ENCODE measurements around the gene LOX. TPM values are rescaled to one million over a fixed set of nuclear protein-coding genes. Genes with fewer than 3 reads are reported as not detected.

Gene LOX
- total RNA-seq, 1 experiment from 2014 or later: 0.79 TPM

DNA sequence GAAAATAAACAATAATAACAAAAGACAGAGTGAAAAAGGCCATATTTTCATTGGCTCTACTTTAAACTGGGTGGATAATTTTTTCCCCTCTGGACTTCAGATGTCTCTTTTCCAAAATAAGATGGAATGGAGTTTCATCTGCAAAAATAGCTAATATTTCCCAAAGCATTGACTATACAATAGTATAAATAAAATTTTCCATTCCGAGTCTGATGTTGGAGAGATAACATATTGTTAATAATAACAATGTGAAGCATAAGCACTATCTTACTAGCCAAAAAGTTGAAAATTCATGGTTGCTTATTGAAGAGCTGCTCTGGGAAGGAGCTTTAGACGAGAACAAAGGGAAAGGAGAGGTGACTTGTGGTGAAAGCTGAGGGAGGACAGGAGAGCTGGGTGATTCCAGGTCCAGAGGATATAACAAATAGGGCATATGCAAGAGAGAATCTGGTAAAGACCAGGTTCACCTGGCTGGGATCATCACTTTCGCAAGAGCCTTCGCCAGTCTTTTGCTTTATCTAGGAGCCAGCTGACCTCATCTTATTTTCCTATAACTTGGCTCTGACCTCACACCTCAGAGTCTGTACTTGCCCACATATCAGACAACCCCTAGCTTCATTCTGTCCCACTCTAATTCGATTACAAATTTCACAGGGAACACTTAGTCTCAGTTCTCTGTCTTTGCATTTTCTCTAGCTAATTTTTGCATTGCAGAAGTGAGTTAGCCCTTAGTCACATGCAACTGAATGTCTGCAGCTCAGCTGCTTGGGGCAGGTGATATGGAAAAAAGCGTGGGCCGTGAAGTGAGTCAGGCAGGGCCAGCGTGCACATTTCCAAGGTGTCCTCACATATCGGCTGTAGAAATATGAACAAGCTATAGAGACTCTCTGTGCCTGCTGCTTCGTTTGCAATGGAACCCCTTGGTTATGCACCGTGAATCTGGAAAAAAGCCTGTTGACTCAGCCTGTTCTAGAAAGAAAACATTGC lies 43.7 kb upstream of the LOX start:
- Histone ChIP-seq H3K27me3 (ENCODE audit: insufficient read depth, low read length) (no peaks in the 10 kb centered on the region), H4K91ac (ENCODE audit: insufficient read length, low read depth, low read length) (no peak overlapping the region), H3K9ac (ENCODE audit: extremely low read depth, insufficient read length, low read length) (no peak overlapping the region), H2BK120ac (ENCODE audit: low read depth, low read length, poor library complexity, severe bottlenecking) (no peak overlapping the region), H3K18ac (ENCODE audit: insufficient read length, low read depth, low read length) (no peak overlapping the region), H3K4me1 (ENCODE audit: insufficient read depth, low read length) (peaks cover 7% of the 10 kb centered on the region; the same call in 1 of the 2 replicates), H3T11ph (ENCODE audit: low read length) (no peak overlapping the region), H2AK5ac (ENCODE audit: insufficient read length, low read length) (no peak overlapping the region), H3K14ac (ENCODE audit: insufficient read depth, low read length) (no peak overlapping the region), H2AFZ (ENCODE audit: low read length) (no peak overlapping the region), H4K8ac (replicated peaks; ENCODE audit: insufficient read length, low read depth, low read length) (no peak overlapping the region), H4K5ac (ENCODE audit: insufficient read length, low read depth, low read length) (no peak overlapping the region), H3K56ac (ENCODE audit: insufficient read length, low read depth, low read length) (no peak overlapping the region), H2BK20ac (ENCODE audit: low read depth, low read length, poor library complexity, severe bottlenecking) (no peak overlapping the region), H3K23me2 (ENCODE audit: insufficient read length, low read depth, low read length, poor library complexity, severe bottlenecking) (no peaks in the 10 kb centered on the region), H3K4me2 (ENCODE audit: insufficient read depth, insufficient read length, low read length) (no peak overlapping the region), H2BK15ac (ENCODE audit: low read depth, low read length) (no peak overlapping the region), H3K4ac (ENCODE audit: low read depth, low read length) (no peak overlapping the region), H3K79me1 (ENCODE audit: insufficient read depth, low read depth, low read length, poor library complexity, severe bottlenecking) (no peaks in the 10 kb centered on the region), H3K9me3 (ENCODE audit: control insufficient read depth, low read depth, low read length) (no peaks in the 10 kb centered on the region), H4K20me1 (ENCODE audit: control insufficient read depth, insufficient read depth, insufficient read length) (no peaks in the 10 kb centered on the region), H2BK12ac (ENCODE audit: insufficient read length, low read depth, low read length) (no peak overlapping the region), H3K27ac (ENCODE audit: insufficient read length, low read depth, low read length) (no peak overlapping the region), H3K79me2 (ENCODE audit: insufficient read depth, low read length) (no peaks in the 10 kb centered on the region), H2BK5ac (ENCODE audit: insufficient read length, low read length) (no peak overlapping the region), H3K23ac (ENCODE audit: insufficient read length, low read depth, low read length) (no peak overlapping the region)
- Mint-ChIP-seq H3K4me1 (peaks cover 21 to 23% of the 10 kb centered on the region in 2 experiments), H3K36me3 (ENCODE audit: insufficient read depth in 1 of 3, low read depth in 3 of 3) (no peaks in the 10 kb centered on the region), H3K27ac (peak overlapping the region in 2 of 3 experiments; percentile 33 to 51; a peak in 2 of 7 replicates), H3K4me3 (no peak overlapping the region), H3K9me3 (no peaks in the 10 kb centered on the region; a peak in 1 of 5 replicates), H3K27me3 (ENCODE audit: low read depth) (no peaks in the 10 kb centered on the region)
- TF ChIP-seq, protein P1, sequence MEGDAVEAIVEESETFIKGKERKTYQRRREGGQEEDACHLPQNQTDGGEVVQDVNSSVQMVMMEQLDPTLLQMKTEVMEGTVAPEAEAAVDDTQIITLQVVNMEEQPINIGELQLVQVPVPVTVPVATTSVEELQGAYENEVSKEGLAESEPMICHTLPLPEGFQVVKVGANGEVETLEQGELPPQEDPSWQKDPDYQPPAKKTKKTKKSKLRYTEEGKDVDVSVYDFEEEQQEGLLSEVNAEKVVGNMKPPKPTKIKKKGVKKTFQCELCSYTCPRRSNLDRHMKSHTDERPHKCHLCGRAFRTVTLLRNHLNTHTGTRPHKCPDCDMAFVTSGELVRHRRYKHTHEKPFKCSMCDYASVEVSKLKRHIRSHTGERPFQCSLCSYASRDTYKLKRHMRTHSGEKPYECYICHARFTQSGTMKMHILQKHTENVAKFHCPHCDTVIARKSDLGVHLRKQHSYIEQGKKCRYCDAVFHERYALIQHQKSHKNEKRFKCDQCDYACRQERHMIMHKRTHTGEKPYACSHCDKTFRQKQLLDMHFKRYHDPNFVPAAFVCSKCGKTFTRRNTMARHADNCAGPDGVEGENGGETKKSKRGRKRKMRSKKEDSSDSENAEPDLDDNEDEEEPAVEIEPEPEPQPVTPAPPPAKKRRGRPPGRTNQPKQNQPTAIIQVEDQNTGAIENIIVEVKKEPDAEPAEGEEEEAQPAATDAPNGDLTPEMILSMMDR (conservative IDR thresholded peaks at IDR 0.05): no peak
- no peak for DNase-seq
- WGBS (ENCODE audit: extremely low coverage, insufficient read length, low lambda C conversion rate): no CpG with 5 or more reads among the region's 11 CpGs
